K562 treated with DMSO at 1 percent for 12 hours (cell line): Measurements from ENCODE around the gene HADHB. TPM values are rescaled to one million over a fixed set of nuclear protein-coding genes. Genes with fewer than 3 reads are reported as not detected.

Experiments used
- total RNA-seq: library from RNA; unstranded; fragments of 300-600 nt; gene quantifications from 2 replicates; pipeline ENCODE4 v1.2.3, GENCODE V29; 2022; ENCODE audit not compliant: insufficient read depth

The HADHB gene
- total RNA-seq = 68.5 and 95.4 TPM in 2 replicates

DNA sequence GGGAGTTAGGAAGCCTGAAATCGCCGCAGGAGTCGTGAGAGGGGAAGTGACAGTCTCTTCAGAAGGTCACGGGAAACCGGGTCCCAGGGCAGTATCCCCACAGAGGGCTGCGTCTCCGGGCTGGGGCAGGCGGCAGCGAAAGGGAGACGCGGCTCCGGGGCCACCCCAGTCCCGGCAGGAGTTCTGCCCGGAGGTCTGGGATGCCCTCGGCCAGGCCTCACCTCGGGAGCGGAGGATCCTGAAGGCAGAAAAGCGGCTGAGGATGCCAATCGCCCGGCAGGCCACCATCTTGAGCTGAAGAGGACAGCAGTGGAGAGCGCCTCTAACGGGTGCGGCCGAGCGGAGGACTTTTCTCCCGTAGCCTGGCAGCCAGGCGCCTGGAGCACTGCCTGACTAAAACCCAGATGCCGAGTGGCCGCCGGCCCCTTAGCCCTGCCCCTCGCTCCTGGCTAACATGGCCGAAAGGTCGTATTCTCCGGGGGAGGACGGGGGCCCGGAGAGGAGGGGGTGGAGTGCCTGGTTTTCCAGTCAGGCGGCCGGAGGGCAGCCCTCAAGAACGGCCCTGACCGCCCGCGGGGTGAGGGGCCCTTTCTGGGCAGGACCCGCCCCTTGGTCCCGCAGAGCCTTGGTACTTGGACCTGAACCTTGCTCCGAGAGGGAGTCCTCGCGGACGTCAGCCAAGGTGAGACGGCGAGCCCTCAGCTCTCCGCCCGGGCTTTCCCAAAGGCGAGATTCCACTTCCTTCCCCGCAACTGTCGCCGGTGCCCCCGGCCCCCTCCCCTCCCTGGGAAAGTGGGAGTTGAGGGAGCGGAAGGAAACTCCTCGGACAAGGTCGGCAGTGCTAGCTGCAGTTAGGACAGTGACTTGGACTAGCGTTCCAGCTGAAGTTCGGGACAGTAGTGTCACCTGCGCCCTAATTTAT lies at the start of gene HADHB, which contains the start of gene HADHA:
TSS of gene HADHB (plus strand) at position 631 of the 922 bp plus-strand sequence. CDS start 9,316 bp downstream, outside the sequence.
TSS of gene HADHA (minus strand) at position 324 of the 922 bp plus-strand sequence. CDS start at position 288, 36 bp downstream.

Other genes starting within 250 kb of the HADHB start
- gene RAB10, start 210.9 kb upstream of the HADHB start, total RNA-seq = 60.8 and 99.7 TPM in 2 replicates
- gene GAREM2, start 71.9 kb upstream of the HADHB start, total RNA-seq = 7.4 and 8.2 TPM in 2 replicates
- gene HADHA, start 307 bp upstream of the HADHB start, total RNA-seq = 181 and 249 TPM in 2 replicates
- 2.4 and 8.8 TPM in 2 replicates for gene SELENOI, start 101.2 kb downstream of the HADHB start, total RNA-seq
- 0.16 and 0.22 TPM in 2 replicates for gene ADGRF3, start 101.8 kb downstream of the HADHB start, total RNA-seq
- not detected in 2 replicates for gene DRC1, start 157.0 kb downstream of the HADHB start, total RNA-seq
- gene OTOF, start 233.2 kb downstream of the HADHB start, total RNA-seq = not detected in 2 replicates